CD4-positive, alpha-beta T cell treated with Interleukin-15 for 4 hours (primary cell): Measurements from ENCODE around the gene FCER2.
"Not testable (repeated sequence)": the region's sequence is repeated elsewhere in the genome, so short reads cannot be mapped to it uniquely, and the experiment has no call there.

Source experiments
- DNase-seq: peaks from one replicate; pipeline ENCODE4 v3.0.0-alpha.2; 2020; ENCODE audit warnings: low spot score

FCER2 gene

DNA sequence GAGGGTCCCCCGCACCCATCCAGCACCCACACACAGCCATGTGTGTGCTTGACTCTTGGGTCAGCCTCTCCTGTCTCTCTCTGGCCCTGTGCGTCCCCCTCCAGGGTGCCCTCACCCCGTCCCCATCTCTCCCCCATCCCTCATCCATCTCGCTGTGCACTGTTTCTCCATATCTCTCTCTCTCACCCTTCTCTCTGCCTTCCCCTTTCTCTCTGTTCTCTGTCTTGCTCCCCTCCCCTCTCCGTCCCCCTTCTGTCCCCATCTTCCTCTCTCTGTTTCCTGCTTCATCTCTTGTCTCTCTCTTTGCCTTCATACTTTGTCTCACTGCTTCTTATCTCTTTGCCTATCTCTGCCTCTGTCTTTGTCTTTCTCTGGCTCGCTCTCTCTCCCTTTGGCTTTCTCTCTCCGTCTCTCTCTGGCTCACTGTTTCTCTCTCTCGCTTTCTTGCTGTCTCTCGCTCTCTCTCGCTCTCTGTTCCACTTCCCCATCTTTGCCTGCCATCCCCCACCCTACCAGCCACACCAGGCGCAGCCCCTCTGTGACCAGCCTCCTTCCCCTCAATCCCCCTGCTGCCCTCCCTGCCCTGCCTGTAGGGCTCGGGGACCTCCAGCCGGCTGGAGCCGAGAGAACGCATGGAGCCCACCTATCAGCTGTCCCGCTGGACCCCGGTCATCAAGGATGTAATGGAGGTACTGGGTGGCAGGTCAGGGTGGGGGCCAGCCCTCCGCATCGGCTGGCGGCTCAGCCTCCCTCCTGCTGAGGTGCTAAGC, 56.1 kb downstream of the FCER2 start:
- no peak for DNase-seq

DNA sequence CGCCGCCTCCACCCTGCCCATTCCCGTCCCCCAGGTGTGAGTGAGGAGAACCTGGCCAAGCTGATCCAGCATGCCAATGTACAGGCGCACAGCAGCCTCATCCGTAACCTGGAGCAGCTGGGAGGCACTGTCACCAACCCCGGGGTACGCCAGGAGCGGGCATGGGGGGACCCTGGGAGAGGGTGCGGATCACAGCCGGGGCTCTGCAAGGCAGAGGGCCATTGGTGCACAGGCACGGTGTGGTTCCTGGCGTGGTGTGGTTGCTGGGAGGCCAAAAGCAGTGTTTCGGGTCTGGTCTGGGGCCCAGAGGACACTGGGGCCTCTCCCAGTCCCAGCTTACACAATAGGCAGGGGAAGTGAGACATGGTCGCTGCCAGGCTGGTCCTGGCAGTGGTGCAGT, 56.8 kb downstream of the FCER2 start:
- no peak for DNase-seq

DNA sequence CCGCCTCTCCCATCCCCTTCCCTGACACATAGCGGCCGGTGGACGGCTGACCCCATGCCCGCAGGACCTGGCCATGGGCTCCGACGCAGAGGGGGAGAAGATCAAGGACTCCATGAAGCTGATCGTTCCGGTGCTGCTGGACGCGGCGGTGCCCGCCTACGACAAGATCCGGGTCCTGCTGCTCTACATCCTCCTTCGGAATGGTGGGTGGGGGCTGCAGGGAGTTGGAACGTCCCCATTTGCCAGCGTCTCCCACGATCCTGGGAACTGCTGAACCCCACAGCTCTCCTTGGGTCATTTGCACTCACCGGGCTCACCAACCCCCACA, 57.4 kb downstream of the FCER2 start:
- no peak for DNase-seq

DNA sequence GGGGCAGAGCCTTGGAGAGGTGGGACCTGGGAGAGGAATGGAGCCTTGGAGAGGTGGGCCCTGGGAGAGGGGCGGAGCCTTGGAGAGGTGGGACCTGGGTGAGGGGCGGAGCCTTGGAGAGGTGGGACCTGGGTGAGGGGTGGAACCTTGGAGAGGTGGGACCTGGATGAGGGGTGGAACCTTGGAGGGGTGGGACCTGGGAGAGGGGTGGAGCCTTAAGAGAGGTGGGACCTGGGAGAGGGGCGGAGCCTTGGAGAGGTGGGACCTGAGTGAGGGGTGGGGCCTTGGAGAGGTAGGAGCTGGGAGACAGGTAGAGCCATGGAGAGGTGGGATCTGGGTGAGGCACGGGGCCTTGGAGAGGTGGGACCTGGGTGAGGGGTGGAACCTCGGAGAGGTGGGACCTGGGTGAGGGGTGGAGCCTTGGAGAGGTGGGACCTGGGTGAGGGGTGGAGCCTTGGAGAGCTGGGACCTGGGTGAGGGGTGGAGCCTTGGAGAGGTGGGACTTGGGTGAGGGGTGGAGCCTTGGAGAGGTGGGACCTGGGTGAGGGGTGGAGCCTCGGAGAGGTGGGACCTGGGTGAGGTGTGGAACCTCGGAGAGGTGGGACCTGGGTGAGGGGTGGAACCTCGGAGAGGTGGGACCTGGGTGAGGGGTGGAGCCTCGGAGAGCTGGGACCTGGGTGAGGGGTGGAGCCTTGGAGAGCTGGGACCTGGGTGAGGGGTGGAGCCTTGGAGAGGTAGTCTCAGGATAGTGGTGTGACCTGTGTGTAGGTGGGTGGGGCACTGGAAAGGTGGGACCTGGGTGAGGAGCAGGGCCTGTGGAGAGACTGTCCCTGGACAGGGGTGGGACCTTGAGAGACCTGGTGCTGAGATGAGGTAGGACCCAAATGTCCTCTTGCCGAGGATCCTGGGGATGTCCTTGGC, 58.0 kb downstream of the FCER2 start:
- not testable (repeated sequence) for DNase-seq

DNA sequence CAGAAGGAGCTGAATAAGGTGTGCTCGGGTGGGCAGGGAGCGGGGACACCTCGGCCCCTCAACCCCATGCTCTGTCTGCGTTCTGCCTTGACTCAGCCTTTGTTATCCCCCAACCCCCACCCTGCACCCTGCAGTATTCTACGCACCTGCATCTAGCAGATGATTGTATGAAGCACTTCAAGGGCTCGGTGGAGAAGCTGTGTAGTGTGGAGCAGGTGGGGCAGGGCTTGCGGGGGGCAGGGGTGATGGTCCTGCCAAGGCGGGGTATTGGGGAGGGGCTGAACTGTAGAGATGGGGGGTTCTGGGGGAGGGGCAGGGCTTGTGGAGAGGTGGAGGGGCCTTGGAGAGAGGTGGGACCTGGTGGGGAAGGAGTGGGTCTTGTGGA, 58.9 kb downstream of the FCER2 start:
- no peak for DNase-seq

DNA sequence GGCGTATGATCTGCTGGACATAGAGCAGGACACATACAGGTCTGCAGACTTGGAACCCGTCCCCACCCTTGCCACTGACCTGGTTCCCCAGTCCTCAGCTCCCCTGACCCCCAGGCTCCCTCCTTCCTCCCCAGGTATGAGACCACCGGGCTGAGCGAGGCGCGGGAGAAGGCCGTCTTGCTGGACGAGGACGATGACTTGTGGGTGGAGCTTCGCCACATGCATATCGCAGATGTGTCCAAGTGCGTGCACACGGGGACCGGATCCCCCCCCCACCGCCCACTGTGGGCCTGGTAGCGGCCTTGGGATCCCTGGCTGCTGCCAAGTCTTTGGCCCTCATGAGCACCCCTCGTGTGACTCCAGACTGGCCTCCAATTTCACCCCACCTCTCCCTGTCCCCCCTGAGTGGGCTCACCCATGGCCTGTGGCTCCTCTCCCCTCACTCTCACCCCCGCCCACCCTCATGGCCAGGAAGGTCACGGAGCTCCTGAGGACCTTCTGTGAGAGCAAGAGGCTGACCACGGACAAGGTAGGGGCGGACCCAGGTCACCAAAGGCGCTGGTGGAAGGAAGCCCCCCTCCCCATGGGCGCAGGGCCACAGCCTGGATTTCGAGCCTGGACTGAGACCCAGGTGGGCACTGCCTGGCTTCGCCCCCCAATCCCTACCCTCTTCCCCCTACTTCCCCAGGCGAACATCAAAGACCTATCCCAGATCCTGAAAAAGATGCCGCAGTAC, 59.5 kb downstream of the FCER2 start:
- no peak for DNase-seq

DNA sequence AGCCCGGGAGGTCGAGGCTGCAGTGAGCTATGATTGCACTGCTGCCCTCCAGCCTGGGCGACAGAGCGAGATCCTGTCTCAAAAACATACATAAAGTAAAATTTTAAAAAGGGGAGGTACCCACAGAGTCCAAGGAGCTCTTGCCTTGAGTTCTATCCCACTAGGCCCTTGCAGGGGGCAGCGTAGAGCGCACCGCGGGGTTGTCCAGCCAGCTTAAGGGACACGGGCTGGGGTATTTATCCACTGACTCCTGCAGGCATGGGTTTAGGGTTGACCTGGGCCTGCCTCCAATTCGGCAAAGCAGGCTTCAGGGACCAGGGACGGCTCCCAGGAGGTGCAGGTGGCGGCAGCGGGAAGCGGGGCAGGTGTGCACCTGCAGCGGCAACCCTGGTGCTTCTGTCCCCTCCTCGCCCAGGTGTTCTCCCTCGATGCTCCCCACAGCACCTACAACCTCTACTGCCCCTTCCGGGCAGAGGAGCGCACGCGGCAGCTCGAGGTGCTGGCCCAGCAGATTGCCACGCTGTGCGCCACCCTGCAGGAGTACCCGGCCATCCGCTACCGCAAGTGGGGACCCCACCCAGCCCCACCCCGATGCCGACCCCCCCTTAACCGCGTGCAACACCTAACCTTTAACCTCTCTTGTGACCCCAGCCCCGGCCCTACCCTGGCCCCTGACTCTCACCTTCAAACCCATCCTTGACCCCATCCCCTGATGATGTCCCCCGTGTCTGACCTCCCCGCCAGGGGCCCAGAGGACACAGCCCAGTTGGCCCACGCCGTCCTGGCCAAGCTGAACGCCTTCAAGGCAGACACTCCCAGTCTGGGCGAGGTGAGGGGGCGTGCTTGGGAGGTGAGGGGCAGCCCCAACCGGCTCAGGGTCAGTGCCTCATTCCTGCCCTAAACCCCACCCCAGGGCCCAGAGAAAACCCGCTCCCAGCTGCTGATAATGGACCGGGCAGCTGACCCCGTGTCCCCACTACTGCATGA, 60.3 kb downstream of the FCER2 start:
- DNase-seq = no peak

DNA sequence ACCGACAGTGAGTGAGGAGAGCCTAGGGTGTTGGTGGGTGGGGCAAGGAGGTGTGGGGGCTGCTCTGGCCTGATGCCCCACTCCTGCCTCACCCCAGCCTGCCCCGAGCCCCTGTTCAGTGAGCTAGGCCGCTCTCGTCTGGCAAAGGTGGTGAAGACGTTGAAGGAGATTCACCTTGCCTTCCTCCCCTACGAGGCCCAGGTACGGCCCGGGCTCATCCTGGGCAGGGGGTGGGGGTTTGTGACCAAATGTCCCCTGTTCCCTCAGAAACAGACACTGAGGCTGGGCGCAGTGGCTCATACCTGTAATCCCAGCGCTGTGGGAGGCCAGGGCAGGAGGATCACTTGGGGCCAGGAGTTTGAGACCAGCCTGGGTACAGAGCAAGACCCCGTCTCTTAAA, 61.1 kb downstream of the FCER2 start:
- DNase-seq = no peak

DNA sequence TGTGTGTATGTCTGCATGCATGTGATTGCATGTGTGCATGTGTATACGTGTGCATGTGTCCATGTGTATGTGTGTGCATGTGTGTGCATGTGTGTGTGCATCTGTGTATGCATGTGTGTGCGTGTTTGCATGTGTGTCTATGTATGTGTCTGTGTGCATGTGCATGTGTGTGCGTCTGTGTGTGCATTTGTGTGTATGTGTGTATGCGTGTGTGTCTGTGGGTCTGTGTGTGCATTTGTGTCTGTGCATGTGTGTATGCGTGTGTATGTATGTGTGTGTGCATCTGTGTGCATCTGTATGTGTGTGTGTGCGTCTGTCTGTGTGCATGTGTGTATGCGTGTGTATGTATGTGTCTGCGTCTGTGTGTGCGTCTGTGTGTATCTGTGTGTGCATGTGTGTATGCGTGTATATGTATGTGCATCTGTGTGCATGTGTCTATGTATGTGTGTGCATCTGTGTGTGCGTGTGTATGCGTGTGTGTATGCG, 62.0 kb downstream of the FCER2 start:
- no peak for DNase-seq

DNA sequence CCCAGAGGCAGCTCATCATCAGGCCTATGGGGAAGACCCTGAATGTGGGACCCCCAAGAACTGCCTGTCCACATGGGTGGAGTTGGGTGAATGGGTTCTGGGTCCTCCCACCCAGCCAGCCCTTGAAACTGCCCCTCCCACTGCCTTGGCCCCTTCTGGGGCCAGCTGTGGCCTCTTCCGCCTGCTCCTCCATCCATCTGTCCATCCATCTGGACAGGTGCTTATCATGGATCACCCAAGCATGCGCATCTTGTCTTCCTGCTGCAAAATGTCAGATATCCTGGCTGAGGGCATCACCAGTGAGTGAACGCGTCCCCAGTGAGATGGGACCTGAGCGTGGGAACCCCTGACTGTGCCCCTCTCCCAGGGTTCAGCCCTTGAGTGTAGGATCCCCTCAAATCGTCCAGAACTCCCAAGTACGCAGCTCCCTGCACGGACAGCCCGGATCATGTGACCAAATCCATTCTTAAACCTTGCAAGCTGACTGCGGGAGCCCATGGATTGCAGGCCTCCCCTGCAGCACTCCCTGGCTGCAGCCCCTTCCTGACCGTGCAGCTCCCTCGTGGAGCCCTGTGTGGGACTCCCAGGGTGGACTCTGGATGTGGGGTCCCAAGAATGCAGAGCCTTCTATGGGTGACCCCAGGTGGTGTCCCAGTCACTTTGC, 63.0 kb downstream of the FCER2 start:
- no peak for DNase-seq
